ENCODE results near the gene ADAMTS1. TPM values are rescaled to one million over a fixed set of nuclear protein-coding genes. Genes with fewer than 3 reads are reported as not detected.
A peak's percentile ranks its signal among the peaks of the same experiment; 100 is the strongest.

Gene ADAMTS1
- total and polyA plus RNA-seq, 2 of the 13 experiments (the other 11 are each of a cell fraction or from before 2014, with no cell fraction given), result 0.02 to 0.11 TPM

DNA sequence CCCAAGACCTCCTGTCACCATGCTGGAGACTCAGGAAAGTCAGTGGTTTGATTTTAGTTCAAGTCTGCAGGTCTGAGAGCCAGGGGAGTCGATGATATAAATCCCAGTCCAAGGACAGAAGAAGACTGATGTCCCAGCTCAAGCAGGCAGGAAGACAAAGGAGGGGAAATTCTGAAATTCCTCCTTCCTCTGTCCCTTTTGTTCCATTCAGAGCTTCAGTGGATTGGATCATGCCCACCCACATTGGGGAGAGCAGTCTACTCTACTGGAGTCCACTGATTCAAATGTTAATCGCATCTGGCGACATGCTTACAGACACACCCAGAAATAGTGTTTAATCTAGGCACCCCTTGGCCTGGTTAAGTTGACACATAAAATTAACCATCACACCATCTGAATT, 7.2 kb upstream of the ADAMTS1 start (continued):
- TF ChIP-seq HOXD1 (CRISPR knock-in tag; IDR thresholded peaks at IDR 0.05), result no peak

GRCh38 chr21:26851109-26851944, 6.1 kb upstream of the ADAMTS1 start:
- ChIA-PET POLR2A (no interaction called here), CTCF (ENCODE audit: low intra/inter-chr PET ratio, low total read pairs) (interaction anchor here (2.4 to 3.1 kb wide), 3 partner anchors 850 to 1894 kb away, joined by 14 to 35 read pairs (median 23); no protein-coding TSS in a partner anchor)
- H3K4me2 ChIP-seq (ENCODE audit: low read depth, low read length), result no peak overlapping the region
- no peak overlapping the region for H3K4me3 ChIP-seq (replicated peaks in 1 of 3; ENCODE audit: insufficient read depth in 1 of 3, low read depth in 2 of 3, low read length in 3 of 3)
- DNase-seq (ENCODE audit: low spot score), result no peak
- no peaks in the 10 kb centered on the region for H3K9me3 ChIP-seq (ENCODE audit: low read length)
- 14% methylated on average over 6 of the region's 6 CpGs for WGBS (ENCODE audit: low lambda C conversion rate)
- H3K36me3 ChIP-seq (replicated peaks in 1 of 2; ENCODE audit: control insufficient read depth in 1 of 2, insufficient read depth in 2 of 2, low read length in 2 of 2), result no peaks in the 10 kb centered on the region
- FAIRE-seq, result no peak
- H2AFZ ChIP-seq (ENCODE audit: low read length), result no peak overlapping the region
- H3K4me1 ChIP-seq (ENCODE audit: insufficient read depth, low read length), result no peaks in the 10 kb centered on the region
- no peaks in the 10 kb centered on the region for H3K79me2 ChIP-seq (ENCODE audit: insufficient read depth, low read length)
- no TSS peak for BruUV-seq (replicated peaks)
- H3K27me3 ChIP-seq (ENCODE audit: control insufficient read depth in 1 of 2, insufficient read depth in 2 of 2, low read length in 2 of 2), result peaks cover 2 to 12% of the 10 kb centered on the region in 2 experiments; a peak in 3 of 5 replicates
- intact Hi-C loops (cut with micrococcal nuclease; ENCODE audit: unreplicated experiment), result loop anchor here (5.0 kb wide), 1 partner anchor 1666 kb away; no protein-coding TSS in a partner anchor
- no peak overlapping the region for H3K9ac ChIP-seq (ENCODE audit: insufficient read depth, low read depth, low read length)
- no peaks in the 10 kb centered on the region for H4K20me1 ChIP-seq (ENCODE audit: insufficient read depth, low read length)
- ATAC-seq, result peak; percentile 61; the same call in 2 of the 3 replicates
- H3K27ac ChIP-seq (ENCODE audit: extremely low read length, insufficient read depth, low read length), result no peak overlapping the region
- in situ Hi-C loops (cut with HindIII; ENCODE audit: extremely low pct_ligation_motif_present, low pct_unique_long_range_greater_than_20kb), result no loop called here
- TF ChIP-seq REL (CRISPR knock-in tag; conservative IDR thresholded peaks at IDR 0.05) (no peak), AHDC1 (CRISPR knock-in tag; IDR thresholded peaks at IDR 0.05; ENCODE audit: borderline replicate concordance) (no peak), ZNF225 (CRISPR knock-in tag; IDR thresholded peaks at IDR 0.05) (no peak), CBX5 (CRISPR knock-in tag; IDR thresholded peaks at IDR 0.05; ENCODE audit: borderline replicate concordance) (no peak), ISL2 (CRISPR knock-in tag; IDR thresholded peaks at IDR 0.05) (no peak)

Data from HepG2 (cell line).